ENCODE data around the gene EXPH5.

EXPH5 gene

DNA sequence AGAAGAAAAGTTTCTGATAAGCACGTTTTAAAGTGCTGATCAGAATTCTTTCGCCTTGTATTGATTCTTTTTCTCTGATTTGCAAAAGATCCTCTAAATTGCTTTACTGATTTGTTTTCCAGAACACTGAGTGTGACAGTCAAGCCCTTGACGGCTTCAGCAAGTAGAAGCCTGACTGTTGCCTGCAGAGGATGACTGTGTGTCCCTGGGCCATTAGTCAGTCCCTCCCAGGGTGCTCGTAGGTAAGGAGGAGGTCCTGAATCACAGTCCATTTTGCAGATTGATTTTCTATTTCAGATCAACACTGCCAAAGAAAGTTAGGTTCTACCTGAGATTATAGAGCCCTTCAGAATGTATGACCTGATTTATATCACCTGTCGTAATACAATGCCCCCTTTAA is 56.8 kb downstream of the EXPH5 start:
- no peak for DNase-seq
- CTCF ChIA-PET: no interaction called here
- Histone ChIP-seq H3K9me3 (ENCODE audit: control extremely low read depth in 1 of 5, control insufficient read depth in 4 of 5, insufficient read depth in 2 of 5, low read depth in 1 of 5, low read length in 4 of 5) (no peaks in the 10 kb centered on the region), H3K27me3 (replicated peaks in 2 of 5; ENCODE audit: control insufficient read depth in 4 of 5, insufficient read depth in 5 of 5, low read length in 4 of 5) (no peaks in the 10 kb centered on the region), H3K27ac (ENCODE audit: insufficient read depth in 1 of 2, low read depth in 1 of 2, low read length in 2 of 2, poor library complexity in 1 of 2, severe bottlenecking in 2 of 2) (no peak overlapping the region), H3K4me1 (ENCODE audit: control extremely low read depth in 1 of 4, control insufficient read depth in 4 of 4, insufficient read depth in 4 of 4, low read length in 3 of 4) (no peaks in the 10 kb centered on the region), H3K36me3 (ENCODE audit: control insufficient read depth in 4 of 4, insufficient read depth in 4 of 4, low read length in 3 of 4) (peaks cover 0 to 2% (median 0%) of the 10 kb centered on the region in 4 experiments), H3K4me3 (ENCODE audit: control insufficient read depth in 1 of 7, extremely low read depth in 1 of 7, insufficient read depth in 4 of 7, low read depth in 2 of 7, low read length in 6 of 7) (no peak overlapping the region)
- 96% methylated on average over 4 of the region's 5 CpGs for WGBS (ENCODE audit: insufficient coverage)
- POLR2A ChIA-PET: no interaction called here

DNA sequence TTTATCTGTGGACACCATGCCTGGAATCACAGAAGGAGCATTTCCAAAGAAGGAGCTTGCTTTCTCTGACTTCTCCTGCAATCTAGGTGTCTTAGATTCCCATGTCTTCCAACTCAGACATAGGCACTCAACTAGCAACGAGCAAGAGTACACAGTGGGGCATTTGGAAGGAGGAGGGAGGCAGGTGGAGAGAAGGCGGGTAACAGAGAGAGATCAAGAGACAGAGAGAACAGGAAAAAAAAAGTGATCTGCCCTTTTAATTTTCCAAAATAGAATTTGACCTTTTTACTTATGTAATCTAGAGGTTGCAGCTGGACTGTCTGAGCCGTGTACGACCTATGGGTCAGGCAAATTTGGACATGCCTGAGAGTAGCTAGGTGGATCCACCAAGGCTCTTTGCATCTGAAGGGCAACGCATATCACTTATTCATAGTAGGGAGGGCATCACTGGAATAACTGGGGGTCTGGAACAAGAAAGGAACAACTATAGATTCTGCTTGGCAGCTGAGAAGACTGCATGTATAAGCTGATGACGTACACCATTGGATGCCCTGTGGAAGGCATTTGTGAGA is 58.1 kb downstream of the EXPH5 start:
- Histone ChIP-seq H3K27me3 (replicated peaks in 2 of 5; ENCODE audit: control insufficient read depth in 4 of 5, insufficient read depth in 5 of 5, low read length in 4 of 5) (no peaks in the 10 kb centered on the region), H3K4me1 (ENCODE audit: control extremely low read depth in 1 of 4, control insufficient read depth in 4 of 4, insufficient read depth in 4 of 4, low read length in 3 of 4) (no peaks in the 10 kb centered on the region), H3K4me3 (ENCODE audit: control insufficient read depth in 1 of 7, extremely low read depth in 1 of 7, insufficient read depth in 4 of 7, low read depth in 2 of 7, low read length in 6 of 7) (no peak overlapping the region), H3K27ac (ENCODE audit: insufficient read depth in 1 of 2, low read depth in 1 of 2, low read length in 2 of 2, poor library complexity in 1 of 2, severe bottlenecking in 2 of 2) (no peak overlapping the region), H3K9me3 (ENCODE audit: control extremely low read depth in 1 of 5, control insufficient read depth in 4 of 5, insufficient read depth in 2 of 5, low read depth in 1 of 5, low read length in 4 of 5) (no peaks in the 10 kb centered on the region), H3K36me3 (ENCODE audit: control insufficient read depth in 4 of 4, insufficient read depth in 4 of 4, low read length in 3 of 4) (peaks cover 0 to 2% (median 0%) of the 10 kb centered on the region in 4 experiments)
- WGBS (ENCODE audit: insufficient coverage): 96% methylated on average over 4 of the region's 6 CpGs
- ChIA-PET CTCF (no interaction called here), POLR2A (no interaction called here)
- no peak for DNase-seq

DNA sequence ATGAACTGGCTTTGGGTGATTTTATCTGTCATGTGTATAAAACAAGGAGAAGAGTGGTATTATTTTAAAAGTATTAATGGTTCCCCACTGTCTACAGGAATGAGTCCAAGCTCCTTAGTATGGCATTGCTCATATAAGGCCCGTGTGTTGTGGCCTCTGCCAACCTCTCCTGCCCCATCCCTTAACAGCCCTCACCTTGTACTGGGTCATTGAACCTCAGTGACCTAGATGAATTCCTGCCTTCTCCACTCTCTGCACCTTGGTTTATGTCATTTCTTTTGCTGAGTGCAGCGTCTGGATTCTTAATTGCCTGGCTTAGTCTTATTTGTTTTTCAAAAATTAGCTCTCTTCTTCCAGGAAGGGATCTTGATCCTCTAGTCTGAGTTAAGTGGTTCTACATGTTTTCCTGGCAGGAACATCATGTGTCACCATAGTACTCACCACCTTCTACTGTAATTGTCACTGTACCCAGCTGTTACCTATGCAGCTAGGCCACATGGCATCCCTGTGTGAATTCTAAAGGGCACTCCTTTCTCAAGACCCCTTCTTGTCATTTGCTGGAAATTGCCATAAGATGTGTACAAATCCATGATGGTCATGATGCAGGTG is 59.2 kb downstream of the EXPH5 start:
- Histone ChIP-seq H3K36me3 (ENCODE audit: control insufficient read depth in 4 of 4, insufficient read depth in 4 of 4, low read length in 3 of 4) (peaks cover 0 to 2% (median 0%) of the 10 kb centered on the region in 4 experiments), H3K27me3 (replicated peaks in 2 of 5; ENCODE audit: control insufficient read depth in 4 of 5, insufficient read depth in 5 of 5, low read length in 4 of 5) (no peaks in the 10 kb centered on the region), H3K4me3 (ENCODE audit: control insufficient read depth in 1 of 7, extremely low read depth in 1 of 7, insufficient read depth in 4 of 7, low read depth in 2 of 7, low read length in 6 of 7) (no peak overlapping the region), H3K4me1 (ENCODE audit: control extremely low read depth in 1 of 4, control insufficient read depth in 4 of 4, insufficient read depth in 4 of 4, low read length in 3 of 4) (no peaks in the 10 kb centered on the region), H3K27ac (ENCODE audit: insufficient read depth in 1 of 2, low read depth in 1 of 2, low read length in 2 of 2, poor library complexity in 1 of 2, severe bottlenecking in 2 of 2) (no peak overlapping the region), H3K9me3 (ENCODE audit: control extremely low read depth in 1 of 5, control insufficient read depth in 4 of 5, insufficient read depth in 2 of 5, low read depth in 1 of 5, low read length in 4 of 5) (no peaks in the 10 kb centered on the region)
- WGBS (ENCODE audit: insufficient coverage): 100% methylated on average over 2 of the region's 2 CpGs
- POLR2A ChIA-PET: no interaction called here
- CTCF ChIA-PET: no interaction called here
- no peak for DNase-seq

DNA sequence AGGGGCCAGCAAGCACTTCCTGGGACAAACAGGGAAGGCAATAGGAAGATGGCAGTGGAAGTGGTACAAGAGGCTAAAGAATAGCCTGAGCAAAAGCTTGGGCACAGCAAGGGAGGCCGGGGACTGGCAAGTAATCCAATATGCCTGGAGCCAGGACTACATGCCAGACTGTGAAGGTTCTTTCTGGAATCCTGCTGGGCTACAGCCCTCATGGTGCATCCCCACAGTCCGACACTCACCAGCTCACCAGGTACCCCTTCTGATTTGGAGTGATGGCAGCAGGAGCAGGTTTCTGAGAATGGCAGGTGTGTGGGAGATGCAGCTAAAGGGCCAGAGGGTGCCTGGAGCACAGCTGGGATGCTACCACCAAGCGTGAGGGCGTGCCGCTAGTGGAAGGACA is 63.1 kb downstream of the EXPH5 start:
- 100% methylated on average over 1 of the region's 5 CpGs for WGBS (ENCODE audit: insufficient coverage)
- Histone ChIP-seq H3K36me3 (ENCODE audit: control insufficient read depth in 4 of 4, insufficient read depth in 4 of 4, low read length in 3 of 4) (peaks cover 0 to 2% (median 0%) of the 10 kb centered on the region in 4 experiments), H3K27me3 (replicated peaks in 2 of 5; ENCODE audit: control insufficient read depth in 4 of 5, insufficient read depth in 5 of 5, low read length in 4 of 5) (no peaks in the 10 kb centered on the region), H3K4me3 (ENCODE audit: control insufficient read depth in 1 of 7, extremely low read depth in 1 of 7, insufficient read depth in 4 of 7, low read depth in 2 of 7, low read length in 6 of 7) (no peak overlapping the region), H3K9me3 (ENCODE audit: control extremely low read depth in 1 of 5, control insufficient read depth in 4 of 5, insufficient read depth in 2 of 5, low read depth in 1 of 5, low read length in 4 of 5) (no peaks in the 10 kb centered on the region), H3K4me1 (ENCODE audit: control extremely low read depth in 1 of 4, control insufficient read depth in 4 of 4, insufficient read depth in 4 of 4, low read length in 3 of 4) (no peaks in the 10 kb centered on the region), H3K27ac (ENCODE audit: insufficient read depth in 1 of 2, low read depth in 1 of 2, low read length in 2 of 2, poor library complexity in 1 of 2, severe bottlenecking in 2 of 2) (no peak overlapping the region)
- no peak for DNase-seq
- POLR2A ChIA-PET: interaction anchor here (0.6 kb wide), 2 partner anchors 304 to 811 kb away, joined by 3 to 4 read pairs; no protein-coding TSS in a partner anchor
- CTCF ChIA-PET: no interaction called here

DNA sequence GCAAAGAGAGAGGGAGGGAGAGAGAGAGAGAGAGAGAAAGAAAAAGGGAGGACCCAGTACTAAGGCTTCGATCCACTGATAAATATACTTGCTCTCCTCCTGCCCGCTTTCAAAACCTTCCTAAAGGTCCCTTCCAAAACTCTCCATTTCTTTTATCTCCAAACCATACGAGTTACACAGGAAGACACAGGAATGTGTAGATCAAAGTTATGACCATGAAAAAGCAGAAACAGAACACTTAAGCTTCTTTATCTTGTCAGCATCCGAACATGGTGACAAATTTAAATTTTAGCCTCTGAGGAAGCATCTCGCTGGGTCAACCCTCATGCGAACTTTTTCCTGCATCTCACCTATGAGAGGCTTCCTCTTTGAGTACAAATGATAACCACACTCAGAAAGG is 66.2 kb downstream of the EXPH5 start:
- ChIA-PET CTCF (no interaction called here), POLR2A (no interaction called here)
- Histone ChIP-seq H3K4me1 (ENCODE audit: control extremely low read depth in 1 of 4, control insufficient read depth in 4 of 4, insufficient read depth in 4 of 4, low read length in 3 of 4) (no peaks in the 10 kb centered on the region), H3K27ac (ENCODE audit: insufficient read depth in 1 of 2, low read depth in 1 of 2, low read length in 2 of 2, poor library complexity in 1 of 2, severe bottlenecking in 2 of 2) (no peak overlapping the region), H3K9me3 (ENCODE audit: control extremely low read depth in 1 of 5, control insufficient read depth in 4 of 5, insufficient read depth in 2 of 5, low read depth in 1 of 5, low read length in 4 of 5) (no peaks in the 10 kb centered on the region), H3K36me3 (ENCODE audit: control insufficient read depth in 4 of 4, insufficient read depth in 4 of 4, low read length in 3 of 4) (no peaks in the 10 kb centered on the region), H3K27me3 (replicated peaks in 2 of 5; ENCODE audit: control insufficient read depth in 4 of 5, insufficient read depth in 5 of 5, low read length in 4 of 5) (no peaks in the 10 kb centered on the region), H3K4me3 (ENCODE audit: control insufficient read depth in 1 of 7, extremely low read depth in 1 of 7, insufficient read depth in 4 of 7, low read depth in 2 of 7, low read length in 6 of 7) (no peak overlapping the region)
- 89% methylated on average over 4 of the region's 6 CpGs for WGBS (ENCODE audit: insufficient coverage)
- peak in 1 of 3 donors; percentile 11 for DNase-seq

DNA sequence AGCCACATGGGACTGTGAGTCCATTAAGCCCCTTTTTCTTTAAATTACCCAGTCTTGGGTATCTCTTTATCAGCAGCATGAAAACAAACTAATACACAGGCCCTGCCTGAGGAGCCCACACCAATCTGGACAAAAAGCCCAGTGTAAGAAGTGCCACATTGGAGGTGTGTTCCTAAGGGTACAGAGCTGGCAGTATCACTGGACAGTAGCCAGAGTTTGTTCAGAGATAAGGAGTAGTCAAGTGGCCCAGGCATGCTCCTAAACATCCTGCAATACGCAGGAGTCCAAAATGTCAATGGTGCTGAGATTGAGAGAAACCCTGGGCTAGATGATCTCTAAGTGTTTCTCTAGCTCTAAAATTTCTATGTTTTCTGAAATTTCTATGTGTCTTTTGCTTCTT is 68.4 kb downstream of the EXPH5 start:
- ChIA-PET CTCF (interaction anchor here (0.7 to 1.1 kb wide), 2 partner anchors 14 to 106 kb away, joined by 3 read pairs; no protein-coding TSS in a partner anchor), POLR2A (no interaction called here)
- 100% methylated on average over 1 of the region's 1 CpG for WGBS (ENCODE audit: insufficient coverage)

DNA sequence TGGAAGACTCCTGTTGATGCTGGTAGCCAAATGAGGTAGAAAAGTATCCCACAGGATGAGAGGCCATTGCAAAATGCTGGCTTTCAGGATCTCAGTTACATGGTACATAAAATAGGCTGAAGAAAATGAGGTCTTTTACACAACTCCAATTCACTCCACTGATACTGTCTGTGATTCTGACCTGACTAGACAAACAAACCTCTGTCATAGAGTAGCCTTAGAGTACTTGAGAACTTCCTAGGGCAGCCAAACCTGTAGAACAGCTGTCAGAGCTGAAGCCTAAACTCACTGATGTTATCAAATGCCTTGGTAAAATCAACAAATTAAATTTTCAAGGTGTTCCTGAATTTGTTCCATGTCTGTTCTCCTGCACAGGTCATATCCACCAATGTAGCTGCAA is 69.1 kb downstream of the EXPH5 start:
- DNase-seq: no peak
- H3K4me1 ChIP-seq (ENCODE audit: control extremely low read depth in 1 of 4, control insufficient read depth in 4 of 4, insufficient read depth in 4 of 4, low read length in 3 of 4): no peaks in the 10 kb centered on the region
- H3K36me3 ChIP-seq (ENCODE audit: control insufficient read depth in 4 of 4, insufficient read depth in 4 of 4, low read length in 3 of 4): no peaks in the 10 kb centered on the region
- H3K27ac ChIP-seq (ENCODE audit: insufficient read depth in 1 of 2, low read depth in 1 of 2, low read length in 2 of 2, poor library complexity in 1 of 2, severe bottlenecking in 2 of 2): no peak overlapping the region
- H3K27me3 ChIP-seq (replicated peaks in 2 of 5; ENCODE audit: control insufficient read depth in 4 of 5, insufficient read depth in 5 of 5, low read length in 4 of 5): no peaks in the 10 kb centered on the region
- ChIA-PET CTCF (no interaction called here), POLR2A (no interaction called here)
- H3K4me3 ChIP-seq (ENCODE audit: control insufficient read depth in 1 of 7, extremely low read depth in 1 of 7, insufficient read depth in 4 of 7, low read depth in 2 of 7, low read length in 6 of 7): no peak overlapping the region
- H3K9me3 ChIP-seq (ENCODE audit: control extremely low read depth in 1 of 5, control insufficient read depth in 4 of 5, insufficient read depth in 2 of 5, low read depth in 1 of 5, low read length in 4 of 5): no peaks in the 10 kb centered on the region

More for the DNA sequence above, 68.4 kb downstream of the EXPH5 start:
- H3K4me1 ChIP-seq (ENCODE audit: control extremely low read depth in 1 of 4, control insufficient read depth in 4 of 4, insufficient read depth in 4 of 4, low read length in 3 of 4): no peaks in the 10 kb centered on the region
- no peaks in the 10 kb centered on the region for H3K27me3 ChIP-seq (replicated peaks in 2 of 5; ENCODE audit: control insufficient read depth in 4 of 5, insufficient read depth in 5 of 5, low read length in 4 of 5)
- no peaks in the 10 kb centered on the region for H3K36me3 ChIP-seq (ENCODE audit: control insufficient read depth in 4 of 4, insufficient read depth in 4 of 4, low read length in 3 of 4)
- no peaks in the 10 kb centered on the region for H3K9me3 ChIP-seq (ENCODE audit: control extremely low read depth in 1 of 5, control insufficient read depth in 4 of 5, insufficient read depth in 2 of 5, low read depth in 1 of 5, low read length in 4 of 5)
- DNase-seq: no peak
- no peak overlapping the region for H3K4me3 ChIP-seq (ENCODE audit: control insufficient read depth in 1 of 7, extremely low read depth in 1 of 7, insufficient read depth in 4 of 7, low read depth in 2 of 7, low read length in 6 of 7)
- no peak overlapping the region for H3K27ac ChIP-seq (ENCODE audit: insufficient read depth in 1 of 2, low read depth in 1 of 2, low read length in 2 of 2, poor library complexity in 1 of 2, severe bottlenecking in 2 of 2)
